H1 (cell line): ENCODE results near the gene TFCP2L1. TPM values are rescaled to one million over a fixed set of nuclear protein-coding genes. Genes with fewer than 3 reads are reported as not detected.

Experiments used
- CTCF ChIA-PET: fragments of 300-600 bp; sonication (Branson Sonifier 250); formaldehyde crosslinking; loops from one replicate; lab custom pipeline; 2021; ENCODE audit not compliant: partially characterized antibody; lab: Charles Lee
- POLR2A ChIA-PET: fragments of 300-600 bp; sonication (Branson Sonifier 250); formaldehyde crosslinking; loops from one replicate; lab custom pipeline; 2021; ENCODE audit warnings: inconsistent platforms; ENCODE audit not compliant: partially characterized antibody; lab: Charles Lee
- DNase-seq, 2 experiments: peaks; one replicate each; pipeline versions ENCODE4 v3.0.0 to v3.0.0-alpha.2; 2010 to 2022; ENCODE audit warnings: low spot score in 2 of 2, low read depth in 1 of 2, mixed read lengths in 1 of 2
- FAIRE-seq: peaks from 2 replicates; lab custom pipeline; 2011; peaks lifted over from hg19 to GRCh38; lab: Jason Lieb, UNC
- H2AFZ ChIP-seq: 2 replicates; pipeline ENCODE4 v1.8.1; 2012; ENCODE audit warnings: low read length, inconsistent platforms
- H2AK5ac ChIP-seq: 2 replicates; pipeline ENCODE4 v1.6.1; 2013; ENCODE audit warnings: low read depth, low read length
- H2BK120ac ChIP-seq: replicated peaks from 2 replicates; pipeline ENCODE3; 2013; ENCODE audit warnings: low read depth, low read length, inconsistent platforms
- H2BK12ac ChIP-seq: 2 replicates; pipeline ENCODE4 v1.6.1; 2013; ENCODE audit warnings: low read depth, low read length
- H2BK15ac ChIP-seq: 2 replicates; pipeline ENCODE4 v1.6.1; 2013; ENCODE audit warnings: low read length
- H2BK20ac ChIP-seq: 2 replicates; pipeline ENCODE4 v1.6.1; 2013; ENCODE audit warnings: low read length
- H2BK5ac ChIP-seq: 2 replicates; pipeline ENCODE4 v1.6.1; 2013; ENCODE audit warnings: low read depth, low read length
- H3K14ac ChIP-seq: 2 replicates; pipeline ENCODE4 v1.6.1; 2013; ENCODE audit warnings: inconsistent platforms; ENCODE audit not compliant: insufficient read length
- H3K18ac ChIP-seq: 2 replicates; pipeline ENCODE4 v1.6.1; 2013; ENCODE audit warnings: low read length; ENCODE audit errors: extremely low read depth
- H3K23ac ChIP-seq: 2 replicates; pipeline ENCODE4 v1.6.1; 2013; ENCODE audit warnings: inconsistent platforms; ENCODE audit not compliant: insufficient read length
- H3K23me2 ChIP-seq: 2 replicates; pipeline ENCODE4 v1.6.1; 2013; ENCODE audit warnings: low read depth, low read length
- H3K27ac ChIP-seq: 2 replicates; pipeline ENCODE4 v1.6.1; 2011; ENCODE audit warnings: low read depth, low read length, inconsistent platforms
- H3K27me3 ChIP-seq, 4 experiments: replicated peaks in 1 of 4; 1 replicate in 1 of 4; 2 replicates in 3 of 4; pipeline versions ENCODE4 v1.6.1 to v1.8.1; 2011 to 2013; ENCODE audit warnings: low read length in 3 of 4, mild to moderate bottlenecking in 3 of 4, inconsistent platforms in 2 of 4, mixed read lengths in 2 of 4, moderate library complexity in 1 of 4; ENCODE audit not compliant: control insufficient read depth in 3 of 4, insufficient read depth in 3 of 4; ENCODE audit errors: extremely low read depth in 1 of 4
- H3K36me3 ChIP-seq, 4 experiments: 2 replicates each; pipeline versions ENCODE4 v1.6.1 to v1.8.1; 2011 to 2013; ENCODE audit warnings: mild to moderate bottlenecking in 4 of 4, low read length in 3 of 4, moderate library complexity in 2 of 4, control low read depth in 1 of 4, inconsistent platforms in 1 of 4; ENCODE audit not compliant: insufficient read depth in 4 of 4, control insufficient read depth in 2 of 4
- H3K4ac ChIP-seq: replicated peaks from 2 replicates; pipeline ENCODE3; 2013; ENCODE audit warnings: low read length, low read depth, mixed read lengths, inconsistent platforms; ENCODE audit not compliant: insufficient read length
- H3K4me1 ChIP-seq, 4 experiments: replicated peaks in 1 of 4; 1 replicate in 1 of 4; 2 replicates in 3 of 4; pipeline versions ENCODE4 v1.6.1 to v1.8.1; 2011 to 2013; ENCODE audit warnings: low read length in 3 of 4, inconsistent platforms in 2 of 4, mixed read lengths in 1 of 4; ENCODE audit not compliant: insufficient read depth in 4 of 4, control insufficient read depth in 3 of 4
- H3K4me2 ChIP-seq, 2 experiments: 2 replicates each; pipeline versions ENCODE4 v1.6.1 to v1.8.1; 2011 to 2013; ENCODE audit warnings: low read depth in 2 of 2, low read length in 2 of 2, control low read depth in 1 of 2, inconsistent platforms in 1 of 2, mild to moderate bottlenecking in 1 of 2; ENCODE audit not compliant: insufficient read depth in 1 of 2
- H3K4me3 ChIP-seq, 4 experiments: fragments of 200-600, 300-600 bp in 1 of 4; sonication (generic), shearing (Covaris generic), sonication (Bioruptor Twin) in 1 of 4; 2 replicates each; pipeline versions ENCODE4 v1.5.1 to v1.8.1; 2011 to 2016; ENCODE audit warnings: low read length in 4 of 4, low read depth in 3 of 4, control low read depth in 2 of 4, inconsistent platforms in 2 of 4, mild to moderate bottlenecking in 2 of 4, mixed read lengths in 1 of 4, moderate library complexity in 1 of 4; ENCODE audit not compliant: insufficient read depth in 2 of 4; ENCODE audit errors: extremely low read depth in 1 of 4
- H3K56ac ChIP-seq: replicated peaks from 2 replicates; pipeline ENCODE3; 2013; ENCODE audit warnings: low read depth, mild to moderate bottlenecking, mixed read lengths, low read length, inconsistent platforms; ENCODE audit not compliant: insufficient read length
- H3K79me1 ChIP-seq: 2 replicates; pipeline ENCODE4 v1.6.1; 2013; ENCODE audit warnings: low read depth, low read length, control low read depth
- H3K79me2 ChIP-seq, 2 experiments: 2 replicates each; pipeline versions ENCODE4 v1.6.1 to v1.8.1; 2012 to 2013; ENCODE audit warnings: low read length in 2 of 2, mild to moderate bottlenecking in 2 of 2, inconsistent platforms in 1 of 2; ENCODE audit not compliant: insufficient read depth in 2 of 2, control insufficient read depth in 1 of 2
- H3K9ac ChIP-seq, 4 experiments: replicated peaks in 1 of 4; 1 replicate in 1 of 4; 2 replicates in 3 of 4; pipeline versions ENCODE4 v1.6.1 to v1.8.1; 2011 to 2013; ENCODE audit warnings: low read depth in 3 of 4, low read length in 3 of 4, control low read depth in 2 of 4, mild to moderate bottlenecking in 2 of 4, moderate library complexity in 2 of 4, inconsistent platforms in 1 of 4; ENCODE audit errors: extremely low read depth in 1 of 4
- H3K9me3 ChIP-seq, 2 experiments: 2 replicates each; pipeline versions ENCODE4 v1.6.1 to v1.8.1; 2012 to 2013; ENCODE audit warnings: mild to moderate bottlenecking in 2 of 2, moderate library complexity in 2 of 2, control low read depth in 1 of 2, inconsistent platforms in 1 of 2, low read depth in 1 of 2, low read length in 1 of 2, mixed read lengths in 1 of 2; ENCODE audit not compliant: insufficient read depth in 2 of 2
- H4K20me1 ChIP-seq, 2 experiments: replicated peaks in 1 of 2; 2 replicates each; pipeline versions ENCODE3 to v1.8.1; 2011 to 2013; ENCODE audit warnings: inconsistent platforms in 2 of 2, low read length in 2 of 2, mild to moderate bottlenecking in 1 of 2; ENCODE audit not compliant: insufficient read depth in 2 of 2, control insufficient read depth in 1 of 2
- H4K5ac ChIP-seq: 2 replicates; pipeline ENCODE4 v1.6.1; 2013; ENCODE audit warnings: low read length, low read depth, mixed read lengths, inconsistent platforms; ENCODE audit not compliant: insufficient read length
- H4K8ac ChIP-seq: 2 replicates; pipeline ENCODE4 v1.8.0; 2013; ENCODE audit warnings: mild to moderate bottlenecking, moderate library complexity, low read length, inconsistent platforms; ENCODE audit not compliant: insufficient read depth; ENCODE audit errors: extremely low read depth
- H4K91ac ChIP-seq: replicated peaks from 2 replicates; pipeline ENCODE3; 2013; ENCODE audit warnings: low read length, mixed read lengths, inconsistent platforms; ENCODE audit not compliant: insufficient read length
- CREB1 ChIP-seq: IDR thresholded peaks from 2 replicates; pipeline ENCODE4 v1.6.1; 2012; ENCODE audit warnings: inconsistent platforms
- EZH2 ChIP-seq: fragments of 200-600 bp; sonication (generic); IDR thresholded peaks from 2 replicates; pipeline ENCODE4 v1.7.1; 2012; ENCODE audit warnings: low read depth, mild to moderate bottlenecking, moderate library complexity, low read length, inconsistent platforms; ENCODE audit not compliant: severe bottlenecking
- RBBP5 ChIP-seq: IDR thresholded peaks from 2 replicates; pipeline ENCODE4 v1.7.1; 2012; ENCODE audit warnings: low read depth, mild to moderate bottlenecking, inconsistent platforms, low read length, moderate library complexity, borderline replicate concordance
- WGBS, 2 experiments: shearing (Covaris generic) in 1 of 2; methylation state at CpG; one replicate each; pipeline versions ENCODE4 v1.1.6 to v1.1.7; 2013 to 2015; ENCODE audit warnings: low lambda C conversion rate in 2 of 2, mixed read lengths in 2 of 2, inconsistent platforms in 1 of 2, low coverage in 1 of 2, missing lambda C conversion rate in 1 of 2; ENCODE audit not compliant: insufficient replicate concordance in 2 of 2, insufficient coverage in 1 of 2, insufficient read length in 1 of 2; ENCODE audit errors: extremely low coverage in 1 of 2, missing lambda C conversion rate in 1 of 2; 5-methylcytosine and 5-hydroxymethylcytosine counted together
- polyA plus RNA-seq, 7 experiments: library from polyadenylated mRNA; depleted of rRNA in 3 of 7; stranded (reverse) in 5 of 7; unstranded in 2 of 7; fragments of >200 nt in 5 of 7; fragments of 200-250 nt in 2 of 7; gene quantifications; 1 replicate in 5 of 7; 2 replicates in 1 of 7; 4 replicates in 1 of 7; pipeline versions ENCODE4 v1.2.1 to v1.2.3, GENCODE V29; 2011 to 2013; ENCODE audit warnings: missing spikeins in 2 of 7, mixed read lengths in 2 of 7
- total RNA-seq: library from RNA; stranded (reverse); fragmentation: NEBNext Ultra II Directional; extraction: Animal tissue kit (Norgen Biotek cat#: 25700); gene quantifications from 2 replicates; pipeline ENCODE4 v1.2.1, GENCODE V29; 2021

TFCP2L1 gene
- total and polyA plus RNA-seq, 2 of the 8 experiments (the other 6 are each of a cell fraction or from before 2014, with no cell fraction given), result 1.5 to 3.8 TPM

DNA sequence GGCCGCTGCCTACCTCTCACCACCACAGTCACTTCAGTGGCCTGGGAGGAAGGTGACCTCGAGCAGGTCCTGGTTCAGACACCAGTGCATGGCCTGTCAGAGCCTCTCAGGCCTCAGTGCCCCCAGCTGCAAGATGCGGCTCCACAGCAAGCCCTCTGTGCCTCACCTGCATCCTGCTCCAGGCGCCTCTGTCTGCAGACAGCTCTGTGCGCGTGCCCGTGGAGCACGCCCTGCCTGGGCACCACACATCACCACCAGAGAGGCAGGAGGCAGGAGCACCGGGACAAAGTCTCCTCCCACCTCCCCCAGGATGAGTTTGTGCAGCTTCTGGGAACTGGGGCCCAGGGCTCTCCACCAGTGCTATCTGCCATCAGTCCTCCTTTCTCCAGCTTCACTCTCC, 98.7 kb downstream of the TFCP2L1 start:
- Histone ChIP-seq H2BK120ac (no peak overlapping the region), H2BK15ac (no peak overlapping the region), H3K4ac (no peak overlapping the region), H2BK20ac (no peak overlapping the region), H3K4me2 (no peak overlapping the region), H3K4me3 (no peak overlapping the region), H3K23me2 (no peaks in the 10 kb centered on the region), H2BK12ac (peak overlapping the region; percentile 75; the same call in 1 of the 2 replicates), H3K9ac (no peak overlapping the region; a peak in 1 of 7 replicates), H3K27ac (no peak overlapping the region), H3K18ac (no peak overlapping the region), H3K9me3 (no peaks in the 10 kb centered on the region), H2BK5ac (no peak overlapping the region), H4K5ac (no peak overlapping the region), H3K36me3 (no peaks in the 10 kb centered on the region), H4K8ac (no peak overlapping the region), H4K91ac (no peak overlapping the region), H3K27me3 (no peaks in the 10 kb centered on the region), H3K79me1 (no peaks in the 10 kb centered on the region), H2AFZ (no peak overlapping the region), H2AK5ac (no peak overlapping the region), H4K20me1 (no peaks in the 10 kb centered on the region), H3K56ac (no peak overlapping the region), H3K79me2 (no peaks in the 10 kb centered on the region), H3K4me1 (no peaks in the 10 kb centered on the region; a peak in 1 of 7 replicates), H3K14ac (no peak overlapping the region), H3K23ac (no peak overlapping the region)
- ChIA-PET CTCF (interaction anchor here (1.1 to 1.7 kb wide), 5 partner anchors 11 to 111 kb away, joined by 3 to 5 read pairs (median 5); no protein-coding TSS in a partner anchor), POLR2A (interaction anchor here (1.1 kb wide), 1 partner anchor 9 kb away, joined by 3 read pairs; no protein-coding TSS in a partner anchor)
- 70% methylated on average over 7 of the region's 9 CpGs; no CpG with 5 or more reads in 1 of the 2 experiments for WGBS, 2 experiments
- TF ChIP-seq RBBP5 (no peak), EZH2 (no peak), CREB1 (no peak)
- DNase-seq (no peak), FAIRE-seq (no peak)
